ENCODE results near the gene WDR86.

WDR86 gene

DNA sequence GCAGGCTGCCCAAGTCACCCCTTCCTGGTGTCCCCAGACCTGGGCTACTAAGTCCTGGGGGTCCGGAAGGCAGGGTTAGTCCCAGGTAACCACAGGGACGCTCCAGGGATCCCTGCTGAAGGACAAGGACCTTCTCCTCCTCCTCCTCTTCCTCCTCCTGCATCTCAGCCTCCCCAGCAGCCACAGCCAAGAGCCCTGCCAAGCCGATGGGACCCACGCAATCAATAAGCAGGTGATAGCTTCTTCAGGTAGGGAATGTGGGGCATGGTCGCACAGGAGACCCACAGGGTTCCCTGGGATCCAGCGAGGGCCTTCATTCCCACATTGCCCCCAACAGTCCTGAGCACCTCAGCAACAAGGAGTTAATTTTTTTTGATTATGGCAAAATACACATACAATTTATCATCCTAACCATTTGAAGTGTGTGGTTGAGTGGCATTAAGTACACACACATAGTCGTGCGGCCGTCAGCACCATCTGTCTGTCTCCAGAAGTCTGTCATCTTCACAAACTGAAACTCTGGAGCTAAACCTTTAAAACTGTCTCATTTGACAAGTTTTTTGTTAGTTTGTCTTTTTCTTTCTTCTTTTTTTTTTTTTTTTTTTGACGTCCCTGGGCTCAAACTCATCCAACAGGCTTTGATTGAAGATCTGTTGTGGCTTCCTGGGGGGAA, 18.0 kb upstream of the WDR86 start:
- no peak for DNase-seq (ENCODE audit: low read depth in 3 of 3)

DNA sequence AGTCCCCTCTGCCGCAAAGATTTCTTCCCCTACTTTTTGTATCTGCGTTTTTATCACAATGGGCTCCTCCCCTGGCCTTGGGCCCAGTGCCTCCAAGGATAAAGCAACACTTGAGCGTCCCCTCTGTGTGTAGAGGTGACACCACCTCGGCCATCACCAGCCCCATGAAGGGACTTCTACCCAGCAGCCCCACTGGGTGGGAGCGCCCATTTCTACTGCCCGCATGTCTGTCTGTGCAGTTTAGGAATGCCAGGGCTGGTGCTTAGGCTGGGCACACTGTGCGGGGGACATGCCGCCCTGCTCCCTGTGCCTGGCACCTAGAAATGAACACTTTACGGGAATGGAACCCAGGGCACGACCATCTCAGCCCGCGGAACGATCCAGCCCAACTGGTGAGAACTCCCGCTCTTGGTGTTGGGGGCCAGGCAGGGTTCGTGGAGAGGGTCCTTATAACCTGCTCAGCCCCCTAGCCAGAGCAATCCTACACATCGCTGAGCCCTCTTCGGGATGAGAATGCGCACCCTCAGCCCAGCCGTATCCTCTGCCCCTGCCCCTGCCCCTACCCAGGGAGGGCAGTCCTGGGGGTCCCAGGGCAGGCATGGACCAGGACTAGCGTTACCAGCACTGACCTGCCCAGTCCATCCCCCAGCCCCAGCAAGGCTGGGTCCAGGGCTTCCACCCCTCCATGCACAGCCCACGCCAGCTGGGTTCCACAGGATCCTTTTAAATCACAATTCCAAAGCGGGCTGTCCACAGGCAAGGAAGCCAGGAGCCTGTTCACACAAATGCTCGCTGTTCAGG, 17.3 kb upstream of the WDR86 start:
- no peak for DNase-seq (ENCODE audit: low read depth in 3 of 3)

DNA sequence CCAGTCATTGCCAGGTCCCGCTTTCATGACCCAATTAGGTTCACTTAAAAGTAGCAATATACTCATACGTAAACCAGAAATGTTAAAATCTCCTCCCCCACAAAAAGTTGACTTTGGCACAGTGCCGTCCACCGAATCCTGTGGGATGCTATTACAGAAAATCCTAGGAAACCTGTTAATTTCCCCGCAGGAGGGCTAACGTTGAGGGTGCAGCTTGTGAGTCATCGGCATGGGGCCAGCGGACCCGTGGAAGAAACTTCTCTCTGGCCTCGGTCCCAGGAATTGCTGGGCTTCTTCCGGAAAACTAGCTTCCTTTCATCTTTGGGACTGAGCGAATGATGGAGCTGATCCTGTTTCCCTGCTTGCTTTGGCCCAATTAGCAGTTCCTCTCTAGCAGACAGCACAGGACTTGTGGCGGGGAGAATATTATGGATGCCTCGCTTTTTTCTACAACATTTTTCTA, 16.6 kb upstream of the WDR86 start:
- DNase-seq (ENCODE audit: low read depth in 3 of 3), result no peak

DNA sequence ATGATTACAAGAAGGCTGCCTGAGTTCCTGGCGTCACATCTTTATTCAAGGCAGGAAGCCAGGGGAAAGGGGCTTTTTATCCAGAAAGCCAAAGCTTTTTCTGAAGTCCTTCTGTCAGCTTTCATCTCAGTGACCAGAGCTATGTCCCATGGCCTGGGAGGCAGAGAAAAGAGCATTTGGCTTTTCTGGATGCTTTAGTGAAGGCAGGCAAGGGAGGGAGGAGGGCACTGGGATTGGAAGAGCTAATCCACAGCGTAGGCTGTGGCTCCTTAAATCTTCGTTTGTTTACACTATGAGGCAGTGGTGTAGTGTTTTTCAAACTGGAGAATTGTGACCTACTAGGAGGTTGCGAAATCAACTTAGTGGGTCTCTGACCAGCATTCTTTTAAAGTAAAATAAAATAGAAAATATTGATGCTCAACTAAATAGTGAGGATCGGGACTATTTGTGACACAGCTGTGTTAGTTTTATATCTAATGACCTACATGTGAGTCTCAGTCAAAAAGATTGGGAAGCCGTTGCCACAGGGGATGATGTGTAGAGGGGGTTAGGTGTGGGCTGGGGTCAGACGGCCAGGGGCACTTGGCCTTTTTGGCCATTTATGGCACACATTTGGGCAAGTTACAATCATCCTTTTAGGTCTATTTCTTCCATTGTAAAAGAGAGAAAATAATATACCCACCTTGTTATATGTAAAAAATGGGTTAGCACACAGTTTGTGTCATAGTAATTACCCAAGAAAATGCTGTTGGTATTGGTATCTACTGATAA, 16.0 kb upstream of the WDR86 start:
- no peak for DNase-seq (ENCODE audit: low read depth in 3 of 3)

DNA sequence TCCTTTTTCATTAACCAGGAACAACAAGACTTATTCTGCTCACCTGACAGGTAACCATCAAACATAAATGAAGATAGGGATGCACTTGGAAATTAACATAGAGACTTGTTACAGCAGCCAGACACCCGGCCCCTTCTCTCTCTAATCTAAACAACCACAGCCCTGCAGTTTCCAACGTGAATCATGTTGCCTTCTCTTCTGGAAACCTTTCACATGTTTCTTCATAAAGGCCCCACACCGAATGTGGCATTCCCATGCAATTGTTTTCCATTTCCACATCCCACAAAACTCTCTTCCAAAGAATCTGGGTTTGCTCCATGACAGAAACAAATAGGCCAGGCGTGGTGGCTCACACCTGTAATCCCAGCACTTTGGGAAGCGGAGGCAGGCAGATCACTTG, 15.0 kb upstream of the WDR86 start:
- no peak for DNase-seq (ENCODE audit: low read depth in 3 of 3)

DNA sequence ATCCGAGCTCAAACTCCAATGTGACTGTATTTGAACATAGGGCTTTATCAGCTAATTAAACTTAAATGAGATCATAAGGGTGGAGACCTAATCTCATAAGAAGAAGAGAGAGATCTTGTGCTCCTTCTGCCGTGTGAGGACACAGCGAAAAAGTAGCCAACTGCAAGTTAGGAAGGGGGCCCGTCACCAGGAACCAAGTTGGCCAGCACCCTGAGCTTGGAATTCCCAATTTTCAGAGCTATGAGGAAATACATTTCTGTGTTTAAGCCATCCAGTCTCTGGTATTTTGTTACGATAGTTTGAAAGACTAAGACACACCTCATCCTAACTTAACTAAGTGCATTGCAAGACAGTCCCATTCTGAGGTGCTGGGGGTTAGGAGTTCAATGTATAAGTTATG, 14.1 kb upstream of the WDR86 start:
- DNase-seq (ENCODE audit: low read depth in 3 of 3), result no peak

DNA sequence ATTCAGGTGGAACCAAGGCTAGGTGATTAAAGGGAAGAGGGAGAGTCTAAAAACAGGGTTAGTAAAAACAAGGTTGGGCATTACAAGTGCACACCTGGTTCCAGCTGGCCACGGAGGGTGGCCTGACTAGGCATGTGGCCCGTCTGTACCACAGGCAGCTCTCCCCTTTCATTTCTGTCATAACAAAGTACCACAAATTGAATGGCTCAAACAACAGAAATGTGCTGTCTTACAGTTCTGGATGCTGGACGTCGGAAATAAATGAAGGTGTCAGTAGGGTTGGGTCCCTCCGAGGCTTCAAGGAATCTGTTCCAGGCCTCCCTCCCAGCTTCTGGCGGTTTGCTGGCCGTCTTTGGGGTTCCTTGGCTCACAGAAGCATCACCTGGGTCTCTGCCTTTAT, 13.4 kb upstream of the WDR86 start:
- no peak for DNase-seq (ENCODE audit: low read depth in 3 of 3)

DNA sequence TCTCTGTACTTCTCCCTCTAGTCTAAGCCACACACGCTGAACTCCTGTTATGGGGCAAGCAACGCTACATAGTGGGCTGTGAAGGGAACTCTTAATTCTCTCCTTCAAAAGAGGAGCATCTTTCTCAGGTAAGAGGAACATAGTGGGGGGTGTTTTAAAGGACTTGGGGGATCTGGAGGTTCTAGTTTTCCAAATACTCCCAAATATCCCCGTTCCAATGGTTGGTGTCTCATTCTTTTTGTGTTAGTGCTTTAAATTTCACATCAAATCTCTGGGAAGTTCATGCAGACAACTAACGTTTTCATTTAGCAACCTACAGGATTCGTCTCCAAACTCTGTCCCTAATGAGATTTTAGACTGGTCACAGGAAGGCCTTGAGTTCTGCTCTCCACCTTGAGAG, 12.4 kb upstream of the WDR86 start:
- no peak for DNase-seq (ENCODE audit: low read depth in 3 of 3)

DNA sequence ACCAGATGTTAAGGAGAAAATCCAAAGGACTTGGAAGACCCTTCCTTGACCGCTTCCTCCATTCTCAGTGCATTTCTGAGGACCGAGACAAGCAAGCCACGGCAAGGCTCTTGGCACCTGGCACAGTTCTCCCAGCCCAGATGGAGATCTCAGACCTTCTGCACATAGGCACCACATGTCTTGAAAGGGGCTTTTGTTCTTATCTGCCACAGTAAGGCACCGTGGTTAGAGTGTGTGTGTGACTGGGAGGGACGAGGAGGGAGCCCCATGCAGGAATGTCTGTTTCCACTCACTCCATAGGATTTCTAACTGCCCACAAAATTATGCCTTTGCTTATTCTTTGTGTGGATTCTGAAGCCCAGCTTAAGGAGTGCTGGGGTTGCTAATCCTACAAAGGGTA, 10.3 kb upstream of the WDR86 start:
- no peak for DNase-seq (ENCODE audit: low read depth in 3 of 3)

DNA sequence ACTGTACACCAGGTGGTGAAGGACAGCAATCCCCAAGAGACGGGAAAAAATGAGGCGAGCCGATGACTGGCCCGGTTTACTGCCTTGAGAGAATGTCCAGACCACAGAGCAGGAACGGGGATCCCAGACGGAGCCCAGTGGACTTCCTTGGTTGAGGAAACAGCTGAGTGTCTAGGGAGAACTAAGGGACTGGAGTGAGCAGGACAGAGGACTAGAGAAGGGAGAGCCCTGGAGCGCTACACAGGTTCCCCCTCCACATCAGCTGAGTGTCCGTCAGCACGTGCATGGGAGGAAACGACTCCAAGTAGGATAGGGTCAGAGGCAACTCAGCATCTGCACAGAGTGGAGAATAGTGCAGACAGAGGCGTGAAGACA, 7.1 kb upstream of the WDR86 start:
- no peak for DNase-seq (ENCODE audit: low read depth in 3 of 3)

DNA sequence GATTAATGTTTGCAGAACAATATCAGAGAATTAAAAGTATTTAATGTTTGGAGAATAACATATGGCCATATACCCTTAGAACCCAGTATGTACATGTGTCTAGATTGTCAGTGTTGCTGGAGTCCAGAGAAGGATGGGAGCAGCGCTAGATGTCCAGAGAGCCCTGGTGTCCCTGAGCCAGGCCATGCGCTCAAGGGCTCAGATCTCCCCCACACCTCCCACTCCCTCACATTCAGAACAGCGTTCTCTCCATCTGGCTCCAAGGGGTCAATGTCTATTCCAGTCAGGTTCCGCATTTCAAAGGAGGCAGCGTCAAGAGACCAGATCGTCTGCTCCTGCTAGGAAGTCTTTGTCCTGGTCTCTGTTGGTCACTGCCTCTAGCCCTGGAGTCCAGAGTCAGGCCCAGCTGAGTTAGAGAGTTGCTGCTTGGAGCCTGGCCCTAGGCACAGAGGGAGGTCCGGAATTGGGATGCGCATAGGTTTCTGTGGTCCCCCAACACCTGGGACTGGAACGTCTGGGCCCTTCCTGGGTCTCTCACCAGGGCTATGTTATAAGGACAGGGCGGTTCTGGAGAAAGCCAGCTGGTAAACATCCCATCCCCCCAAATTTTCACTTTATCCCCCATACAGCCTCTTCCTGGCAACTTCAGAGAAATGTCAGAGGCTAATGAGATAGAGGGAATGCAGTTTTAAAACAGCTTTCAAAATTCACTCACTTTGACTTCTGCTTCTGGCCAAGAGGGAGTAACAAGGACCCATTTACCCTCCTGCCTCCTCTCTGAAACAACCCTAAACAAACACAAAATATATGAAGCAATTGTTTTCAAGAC, 6.5 kb upstream of the WDR86 start:
- DNase-seq (ENCODE audit: low read depth in 3 of 3), result no peak

DNA sequence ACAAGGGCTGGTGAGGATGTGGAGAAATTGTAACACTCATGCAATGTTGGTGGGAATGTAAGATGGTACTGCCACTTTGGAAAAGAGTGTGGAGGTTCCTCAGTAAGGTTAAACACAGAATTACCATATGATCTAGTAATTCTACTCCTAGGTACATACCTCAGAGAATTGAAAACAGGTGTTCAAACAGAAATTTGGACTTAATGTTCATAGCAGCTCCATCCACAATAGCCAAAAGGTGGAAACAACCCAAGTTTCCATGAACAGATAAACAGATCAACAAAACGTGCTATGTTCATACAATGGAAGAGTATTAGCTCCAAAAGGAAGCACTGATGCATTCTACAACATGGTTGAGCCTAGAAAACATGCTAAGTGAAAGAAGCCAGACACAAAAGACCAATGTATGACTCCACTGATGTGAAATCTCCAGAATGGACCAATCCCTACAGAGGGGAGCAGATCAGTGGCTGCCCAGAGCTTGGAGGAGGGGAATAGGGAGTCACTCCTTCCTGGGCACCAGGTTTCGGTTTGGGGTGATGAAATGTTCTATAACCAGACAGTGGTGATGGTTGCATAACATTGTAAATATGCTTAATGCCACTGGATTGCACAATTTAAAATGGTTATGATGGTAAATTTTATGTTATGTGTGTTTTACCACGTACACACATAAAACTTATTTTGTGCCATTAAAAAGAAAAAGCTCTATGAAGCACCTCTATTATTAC, 5.7 kb upstream of the WDR86 start:
- no peak for DNase-seq (ENCODE audit: low read depth in 3 of 3)

DNA sequence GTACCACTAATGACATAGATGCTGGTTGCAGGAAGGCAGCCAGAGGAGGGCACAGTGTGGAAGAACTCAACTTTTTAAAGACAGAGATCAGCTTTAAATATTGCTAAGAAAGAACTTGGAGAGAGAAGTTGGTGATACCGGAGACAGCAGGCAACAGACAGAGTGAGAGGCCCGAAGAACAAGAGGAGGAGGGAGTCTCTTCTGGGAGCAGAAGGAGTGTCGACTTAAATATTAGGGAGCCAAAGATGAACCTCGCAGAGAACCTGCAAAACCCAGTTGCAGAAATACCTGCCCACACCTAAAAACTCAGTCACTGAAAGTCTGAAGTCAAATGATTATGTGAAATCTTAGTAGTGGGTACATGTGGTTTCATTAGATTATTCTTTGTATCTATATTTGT, 3.4 kb upstream of the WDR86 start:
- DNase-seq (ENCODE audit: low read depth in 3 of 3), result no peak

DNA sequence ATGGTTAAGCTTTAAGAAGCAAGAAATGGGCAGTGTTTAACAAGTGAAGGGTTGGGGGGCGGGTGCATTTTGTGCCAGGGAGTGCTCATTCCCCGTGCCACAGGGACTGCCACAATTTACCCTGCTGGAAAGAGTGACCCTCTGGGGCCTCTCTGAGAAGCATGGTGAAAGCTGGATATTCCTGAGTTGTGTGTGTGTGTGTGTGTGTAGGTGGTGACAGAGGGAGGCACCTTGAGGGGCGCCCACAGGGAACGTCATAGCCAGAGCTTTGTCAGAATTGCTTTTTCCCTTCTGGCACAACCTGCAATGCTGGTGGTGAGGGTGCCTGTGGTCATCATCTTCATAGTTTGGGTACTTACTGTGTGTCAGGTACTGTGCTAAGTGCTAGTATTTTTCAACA, 2.5 kb upstream of the WDR86 start:
- no peak for DNase-seq (ENCODE audit: low read depth in 3 of 3)

DNA sequence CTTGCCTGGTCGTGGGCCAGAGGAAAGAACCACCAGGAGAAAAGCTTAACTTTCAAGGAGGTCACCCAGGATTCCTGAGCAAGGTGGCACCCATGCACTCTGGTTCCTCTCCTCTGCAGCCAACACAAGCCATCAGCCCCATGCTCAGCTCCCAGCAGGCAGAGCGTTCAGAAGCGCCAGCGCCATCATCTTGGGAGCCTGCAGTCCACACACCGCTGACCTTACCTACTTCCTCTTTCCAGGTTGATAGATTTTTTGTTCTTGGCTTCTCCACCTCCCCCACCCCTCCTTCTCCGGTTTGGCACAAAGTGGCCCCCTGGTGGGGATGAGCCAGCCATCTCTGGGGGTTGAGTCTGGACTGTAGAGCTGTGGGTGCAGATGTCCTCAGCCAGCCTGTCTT, 1.7 kb upstream of the WDR86 start:
- DNase-seq (ENCODE audit: low read depth in 3 of 3), result no peak

DNA sequence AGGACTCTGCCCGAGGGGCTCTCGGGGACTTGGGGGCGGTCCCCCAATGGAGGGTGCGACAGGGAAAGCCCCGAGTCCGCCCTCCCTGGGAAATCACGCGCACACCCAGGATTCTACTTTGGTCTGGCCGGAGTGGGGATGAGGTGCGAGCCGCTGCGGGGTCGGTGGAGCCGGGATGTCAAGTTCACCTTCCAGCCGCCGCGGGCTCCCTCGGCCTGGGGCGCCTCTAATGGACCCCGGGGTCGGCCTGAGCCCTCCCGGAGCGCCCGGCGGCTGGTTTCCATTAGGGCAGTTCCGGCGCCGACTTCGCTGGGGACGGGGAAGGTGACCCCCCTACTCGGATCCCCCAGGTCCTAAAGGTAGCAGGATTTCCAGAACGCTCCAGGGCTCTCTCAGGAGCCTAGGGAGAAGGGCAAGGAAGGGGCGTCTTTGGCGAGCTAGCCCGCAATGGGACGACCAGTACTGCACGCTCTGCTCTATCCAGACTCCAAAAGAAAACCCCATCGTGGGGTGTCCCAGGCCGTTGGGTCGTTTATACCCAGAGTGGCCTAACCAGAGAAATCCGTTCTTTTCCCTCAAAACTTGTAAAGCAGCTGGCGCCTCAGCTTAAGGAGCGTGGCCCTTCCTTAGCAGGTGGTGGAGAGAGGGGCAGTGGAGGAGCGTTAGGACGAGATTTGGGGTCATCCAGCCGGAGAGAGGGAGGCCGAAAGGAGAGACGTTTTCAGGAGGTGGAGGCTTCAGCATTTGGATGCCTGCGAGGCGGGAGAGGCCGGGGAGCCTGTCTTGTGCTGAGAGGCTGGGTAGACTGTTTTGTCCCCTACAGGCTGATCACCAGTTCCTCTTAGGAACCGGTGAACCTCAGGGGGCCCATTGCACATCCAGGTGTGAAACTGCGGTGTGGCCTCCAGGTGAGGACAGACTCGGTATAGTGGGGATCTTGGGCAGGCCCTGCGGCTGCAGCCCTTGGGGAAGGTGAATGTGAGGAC, 860 bp upstream of the WDR86 start:
- DNase-seq (ENCODE audit: low read depth in 3 of 3), result no peak

DNA sequence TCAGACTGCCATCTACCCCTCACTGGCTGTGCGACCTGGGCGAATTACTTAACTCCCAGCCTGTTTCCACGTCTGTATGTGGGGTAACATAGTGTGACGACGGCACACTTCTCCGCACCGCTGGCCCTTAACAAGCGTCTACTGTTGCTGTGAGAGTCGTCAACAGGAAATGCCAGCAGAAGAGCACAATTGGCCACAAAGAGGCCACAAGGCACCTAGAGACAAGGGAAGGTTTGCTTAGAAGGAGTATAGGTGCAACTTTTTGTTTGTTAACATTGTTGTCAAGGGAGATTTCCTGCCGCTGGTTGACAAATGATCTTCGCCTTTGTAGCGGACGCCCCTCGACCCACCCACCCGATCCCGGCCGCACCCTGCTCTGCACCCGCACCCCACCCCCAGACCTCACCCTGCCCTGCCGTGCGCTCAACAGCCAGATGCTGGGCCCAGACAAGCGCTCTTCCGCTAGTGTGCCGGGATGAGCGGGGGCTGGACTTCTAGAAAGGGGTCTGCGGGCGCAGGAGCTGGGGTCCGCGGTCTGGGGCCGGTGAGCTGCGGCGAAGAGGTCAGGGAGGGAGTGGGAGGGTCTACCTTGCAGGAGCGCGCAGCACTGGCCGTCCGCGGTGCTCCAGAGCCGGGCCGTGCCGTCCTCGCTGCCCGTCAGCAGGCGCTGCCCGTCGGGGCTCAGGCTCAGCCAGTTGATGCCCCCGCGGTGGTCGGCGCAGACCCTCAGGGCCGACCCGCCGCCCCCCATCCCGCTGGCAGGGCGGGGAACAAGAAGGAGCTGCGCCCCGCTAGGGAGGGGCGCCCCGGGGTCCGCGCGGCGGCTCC, 785 bp downstream of the WDR86 start:
- peak in 1 of 3 experiments; percentile 35 for DNase-seq (ENCODE audit: low read depth in 3 of 3)

DNA sequence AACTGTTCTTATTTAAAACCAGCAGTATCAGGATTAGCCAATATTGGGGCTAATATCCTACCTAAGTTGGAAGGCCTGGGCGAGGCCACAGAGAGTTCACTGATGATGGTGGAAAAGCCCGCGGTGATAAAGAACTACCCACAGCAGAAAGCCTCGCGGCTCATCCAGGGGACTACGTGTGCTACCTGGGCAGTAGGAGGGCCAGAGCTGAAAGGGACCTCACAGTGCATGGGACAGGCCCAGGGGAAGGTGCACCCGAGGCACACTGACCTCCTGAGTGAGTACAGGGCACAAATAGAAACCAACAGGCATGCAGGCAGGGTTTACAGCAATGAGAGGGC, 1.4 kb downstream of the WDR86 start:
- no peak for DNase-seq (ENCODE audit: low read depth in 3 of 3)

DNA sequence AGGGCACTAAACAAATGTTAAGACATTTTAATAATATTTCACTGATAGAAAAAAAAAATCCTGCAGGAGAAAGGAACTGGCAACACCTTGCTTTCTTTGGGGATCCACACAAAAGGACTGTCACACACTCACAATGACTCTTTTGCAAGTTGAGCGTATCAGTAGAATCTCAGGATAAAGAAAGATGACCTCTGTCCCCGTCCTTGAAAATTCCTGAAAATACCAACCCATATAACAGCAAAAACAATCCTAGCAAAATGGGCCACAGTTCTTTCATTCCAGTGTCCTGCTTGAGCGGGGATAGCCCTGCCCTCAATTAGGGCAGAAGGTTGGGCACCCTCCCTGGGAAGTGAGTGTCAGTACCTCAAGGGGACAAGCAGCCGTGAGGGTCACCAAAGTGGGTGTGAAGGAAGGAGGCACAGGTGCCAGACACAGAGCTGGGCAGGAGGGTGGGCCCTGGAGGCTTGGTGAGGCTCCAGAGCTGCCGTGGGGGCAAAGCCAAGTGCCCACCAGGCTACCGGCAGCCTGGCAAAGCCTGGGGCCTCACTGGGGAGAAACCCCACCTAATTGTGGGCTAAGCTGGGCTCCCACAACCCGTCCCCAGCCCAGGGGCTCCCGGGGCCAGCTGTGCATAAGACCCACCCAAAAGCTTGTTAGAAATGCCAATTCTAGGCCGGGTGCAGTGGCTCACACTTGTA, 2.8 kb downstream of the WDR86 start:
- no peak for DNase-seq (ENCODE audit: low read depth in 3 of 3)
